Transverse colon (tissue), 4 donors: ENCODE measurements around the gene KNSTRN.

ENCODE experiments used
- CTCF ChIP-seq, 5 experiments: fragments of 200-600 bp in 3 of 5; fragments of 450-650 bp in 2 of 5; sonication (generic) in 3 of 5; IDR thresholded peaks; 1 replicate in 2 of 5; 2 replicates in 3 of 5; pipeline ENCODE4 v1.5.1; 2016 to 2017; ENCODE audit warnings: antibody characterized with exemption in 5 of 5, inconsistent platforms in 3 of 5, mild to moderate bottlenecking in 2 of 5, moderate library complexity in 1 of 5
- EP300 ChIP-seq: sonication (generic); formaldehyde crosslinking; IDR thresholded peaks from one replicate; pipeline ENCODE4 v1.6.1; 2017; ENCODE audit warnings: antibody characterized with exemption, low read depth
- POLR2A ChIP-seq: fragments of 450-650 bp; IDR thresholded peaks from one replicate; pipeline ENCODE4 v1.6.1; 2016; ENCODE audit warnings: antibody characterized with exemption, mild to moderate bottlenecking, moderate library complexity
- POLR2AphosphoS5 ChIP-seq, 3 donors: sonication (generic); formaldehyde crosslinking; IDR thresholded peaks; one replicate each; pipeline ENCODE4 v1.6.1; 2016; ENCODE audit warnings: antibody characterized with exemption in 3 of 3

- TF ChIP-seq CTCF (IDR thresholded peaks at IDR 0.05) (no peak), POLR2AphosphoS5 (IDR thresholded peaks at IDR 0.05) (no peak), POLR2A (no peak), EP300 (no peak)
Observed at GRCh38 chr15:40416056-40416455, 33.5 kb downstream of the KNSTRN start.
